Breast epithelium (tissue), 4 donors: ENCODE results near the gene STX16. TPM values are rescaled to one million over a fixed set of nuclear protein-coding genes. Genes with fewer than 3 reads are reported as not detected.
"Not testable (repeated sequence)": the region's sequence is repeated elsewhere in the genome, so short reads cannot be mapped to it uniquely, and the experiment has no call there.

Experiments used
- DNase-seq, 2 donors: peaks; one replicate each; pipeline ENCODE4 v3.0.0-alpha.2; 2019; ENCODE audit warnings: low spot score in 2 of 2
- H3K27ac ChIP-seq, 2 donors: fragments of 200-600 bp; sonication (generic) in 1 of 2; one replicate each; pipeline ENCODE4 v1.5.1; 2016 to 2019; ENCODE audit warnings: mild to moderate bottlenecking in 1 of 2
- H3K27me3 ChIP-seq, 2 donors: fragments of 200-600 bp; sonication (generic) in 1 of 2; one replicate each; pipeline versions ENCODE4 v1.5.1 to v1.6.0; 2017 to 2019; ENCODE audit warnings: control low read depth in 1 of 2, mild to moderate bottlenecking in 1 of 2
- H3K36me3 ChIP-seq: fragments of 200-600 bp; one replicate; pipeline ENCODE4 v1.5.1; 2019
- H3K4me1 ChIP-seq, 2 donors: fragments of 200-600 bp; sonication (generic); one replicate each; pipeline ENCODE4 v1.5.1; 2016 to 2019; ENCODE audit warnings: control low read depth in 1 of 2
- H3K4me3 ChIP-seq, 3 donors: fragments of 200-600 bp; sonication (generic); 1 replicate in 2 of 3; 2 replicates in 1 of 3; pipeline ENCODE4 v1.5.1; 2016 to 2019; ENCODE audit warnings: mild to moderate bottlenecking in 3 of 3, moderate library complexity in 2 of 3
- H3K9me3 ChIP-seq, 2 donors: fragments of 200-600 bp; sonication (generic) in 1 of 2; one replicate each; pipeline ENCODE4 v1.5.1; 2016 to 2019; ENCODE audit warnings: control low read depth in 1 of 2
- CTCF ChIP-seq, 3 donors: fragments of 450-650 bp; IDR thresholded peaks; one replicate each; pipeline ENCODE4 v1.5.1; 2016 to 2017; ENCODE audit warnings: antibody characterized with exemption in 3 of 3, mild to moderate bottlenecking in 3 of 3, moderate library complexity in 3 of 3
- POLR2A ChIP-seq: fragments of 450-650 bp; IDR thresholded peaks from one replicate; pipeline ENCODE4 v1.6.1; 2016; ENCODE audit warnings: antibody characterized with exemption, mild to moderate bottlenecking, moderate library complexity
- POLR2AphosphoS5 ChIP-seq, 3 donors: sonication (generic); formaldehyde crosslinking; IDR thresholded peaks; one replicate each; pipeline ENCODE4 v1.6.1; 2017; ENCODE audit warnings: antibody characterized with exemption in 3 of 3
- intact Hi-C: fragments of 100-400 bp; cut with DNase I; formaldehyde crosslinking; loops from one replicate; pipeline ENCODE4 v1.15.1; 2023; ENCODE audit warnings: low total_unique reads
- total RNA-seq, 3 donors: library from RNA; depleted of rRNA; stranded (reverse); fragments of >200 nt; gene quantifications; one replicate each; pipeline ENCODE4 v1.1.0, GENCODE V29; 2016

The STX16 gene
- total RNA-seq, 3 donors from 2014 or later, result 54.4 to 76.5 (median 74.4) TPM

- no peak for TF ChIP-seq POLR2AphosphoS5 (IDR thresholded peaks at IDR 0.05)
- TF ChIP-seq CTCF (IDR thresholded peaks at IDR 0.05), result no peak
- TF ChIP-seq POLR2A, result no peak
- Histone ChIP-seq H3K27me3 (no peaks in the 10 kb centered on the region), H3K36me3 (no peaks in the 10 kb centered on the region), H3K4me1 (peaks cover 0 to 7% of the 10 kb centered on the region in 2 donors), H3K27ac (peak overlapping the region; percentile 66 to 77), H3K9me3 (no peaks in the 10 kb centered on the region), H3K4me3 (no peak overlapping the region)
- intact Hi-C loops, result no loop called here
- DNase-seq, result peak in 1 of 2 donors; percentile 16
Measured at GRCh38 chr20:58647162-58647795, 3.8 kb upstream of the STX16 start.

GRCh38 chr20:58647796-58648501, 3.1 kb upstream of the STX16 start:
- H3K4me3 ChIP-seq, result no peak overlapping the region
- H3K27ac ChIP-seq, result peak overlapping the region; percentile 66 to 77
- intact Hi-C loops, result no loop called here
- no peak for TF ChIP-seq POLR2A
- no peak for TF ChIP-seq POLR2AphosphoS5 (IDR thresholded peaks at IDR 0.05)
- no peak for TF ChIP-seq CTCF (IDR thresholded peaks at IDR 0.05)
- H3K27me3 ChIP-seq, result no peaks in the 10 kb centered on the region
- peaks cover 0 to 7% of the 10 kb centered on the region in 2 donors for H3K4me1 ChIP-seq
- H3K36me3 ChIP-seq, result no peaks in the 10 kb centered on the region
- DNase-seq, result peak in 1 of 2 donors; percentile 69
- H3K9me3 ChIP-seq, result no peaks in the 10 kb centered on the region

GRCh38 chr20:58648502-58648825, 2.6 kb upstream of the STX16 start:
- intact Hi-C loops, H3K27me3 ChIP-seq, H3K36me3 ChIP-seq, H3K4me3 ChIP-seq, H3K9me3 ChIP-seq, H3K4me1 ChIP-seq, DNase-seq: not testable (repeated sequence)
- peak overlapping the region; percentile 19 to 77 for H3K27ac ChIP-seq

GRCh38 chr20:58649288-58650180, 1.5 kb upstream of the STX16 start:
- Histone ChIP-seq H3K4me3 (peak overlapping the region; percentile 81 to 98 (median 97)), H3K4me1 (peaks cover 0 to 7% of the 10 kb centered on the region in 2 donors), H3K36me3 (no peaks in the 10 kb centered on the region), H3K27ac (peak overlapping the region; percentile 92 to 95), H3K27me3 (no peaks in the 10 kb centered on the region), H3K9me3 (no peaks in the 10 kb centered on the region)
- TF ChIP-seq CTCF (IDR thresholded peaks at IDR 0.05) (no peak), POLR2A (no peak), POLR2AphosphoS5 (IDR thresholded peaks at IDR 0.05) (no peak)
- intact Hi-C loops, result no loop called here
- no peak for DNase-seq

- H3K27ac ChIP-seq, result peak overlapping the region; percentile 92 to 95
- no peak for DNase-seq
- H3K4me1 ChIP-seq, result peaks cover 0 to 7% of the 10 kb centered on the region in 2 donors
- intact Hi-C loops, result no loop called here
- no peaks in the 10 kb centered on the region for H3K9me3 ChIP-seq
- TF ChIP-seq POLR2A (no peak), POLR2AphosphoS5 (IDR thresholded peaks at IDR 0.05) (no peak), CTCF (IDR thresholded peaks at IDR 0.05) (no peak)
- no peaks in the 10 kb centered on the region for H3K27me3 ChIP-seq
- H3K4me3 ChIP-seq, result peak overlapping the region; percentile 81 to 98 (median 97)
- no peaks in the 10 kb centered on the region for H3K36me3 ChIP-seq
Measured at GRCh38 chr20:58650181-58650775, 805 bp upstream of the STX16 start.
